GM12872 (cell line): ENCODE measurements around the gene LRRC7.

Experiments used
- CTCF ChIP-seq: IDR thresholded peaks from 3 replicates; pipeline ENCODE4 v1.5.1; 2011; ENCODE audit warnings: low read depth, mild to moderate bottlenecking, low read length, moderate library complexity; ENCODE audit not compliant: insufficient read depth

LRRC7 gene

DNA sequence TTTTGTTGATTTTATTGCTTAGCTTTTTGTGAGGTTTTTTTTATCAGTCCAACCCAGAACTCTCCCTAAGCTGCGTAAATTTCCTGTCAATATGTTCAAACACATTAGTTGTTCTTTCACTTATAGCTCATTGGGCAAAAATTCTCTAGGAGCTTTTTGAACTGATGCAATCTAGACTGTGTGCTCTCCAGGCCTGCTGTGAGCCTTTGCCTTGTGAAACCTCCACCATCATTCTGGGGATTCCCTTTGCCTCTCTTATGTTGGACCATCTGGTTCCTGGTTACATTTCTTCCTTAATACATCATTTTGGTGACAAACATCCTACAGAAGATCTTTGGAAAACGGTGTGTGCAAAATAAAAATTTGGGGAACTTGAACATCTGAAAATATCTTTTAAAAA lies 247.2 kb downstream of the LRRC7 start:
- no peak for TF ChIP-seq CTCF

GRCh38 chr1:69824932-69825331 lies 257.2 kb downstream of the LRRC7 start:
- TF ChIP-seq CTCF: no peak

DNA sequence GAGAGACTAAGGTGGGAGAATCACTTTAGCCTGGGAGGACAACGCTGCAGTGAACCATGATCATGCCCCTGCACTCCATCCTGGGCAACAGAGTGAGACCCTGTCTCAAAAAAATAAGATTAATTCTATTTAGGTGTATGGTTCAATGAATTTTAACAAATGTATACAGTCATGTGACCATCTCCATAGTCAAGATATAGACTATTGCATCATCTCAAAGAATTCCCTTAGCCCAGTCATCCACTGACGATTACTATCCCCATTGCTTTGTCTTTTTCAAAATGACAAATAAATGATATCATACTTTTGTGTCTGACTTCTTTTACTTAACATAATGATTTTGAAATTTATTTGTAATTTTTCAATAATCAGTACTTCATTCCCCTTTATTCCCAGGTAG lies 260.0 kb downstream of the LRRC7 start:
- TF ChIP-seq CTCF: no peak

DNA sequence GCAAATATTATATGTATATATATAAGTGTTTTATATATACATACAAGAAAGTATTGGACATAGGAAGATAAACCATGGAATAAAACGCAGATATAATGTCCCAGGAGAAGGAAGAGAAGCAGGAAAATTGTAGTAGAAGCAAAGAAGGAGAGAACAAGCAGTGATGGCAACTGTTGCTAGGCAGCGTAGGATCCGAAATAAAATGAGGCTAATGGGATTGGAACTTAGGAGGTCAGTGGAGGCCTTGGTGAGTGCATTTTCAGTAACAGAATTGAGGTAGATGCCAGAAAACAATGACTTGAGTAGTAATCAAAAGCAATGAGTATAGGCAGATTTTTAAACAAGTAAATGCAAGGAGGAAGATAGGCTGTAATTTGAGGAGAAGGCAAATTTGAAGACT lies 265.8 kb downstream of the LRRC7 start:
- TF ChIP-seq CTCF: no peak

GRCh38 chr1:69834336-69834735 lies 266.6 kb downstream of the LRRC7 start:
- no peak for TF ChIP-seq CTCF

DNA sequence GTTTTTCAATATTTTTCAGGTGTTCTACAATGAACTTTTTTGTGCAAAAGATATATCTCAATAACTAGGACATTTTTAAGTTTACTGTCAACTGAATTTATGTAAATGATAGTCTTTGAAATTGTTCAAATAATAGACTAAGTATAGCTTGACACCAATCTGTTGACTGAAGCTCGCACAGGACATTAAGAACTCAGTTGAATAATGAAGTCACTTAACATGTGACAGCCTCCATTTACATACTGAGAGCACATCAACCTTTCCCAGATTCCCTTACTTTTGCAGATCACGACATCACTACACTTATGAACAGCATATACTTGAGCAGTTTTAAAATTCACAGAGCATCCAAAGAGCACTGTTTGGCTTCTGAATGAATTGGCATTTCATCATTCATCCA lies 268.2 kb downstream of the LRRC7 start:
- TF ChIP-seq CTCF: no peak

DNA sequence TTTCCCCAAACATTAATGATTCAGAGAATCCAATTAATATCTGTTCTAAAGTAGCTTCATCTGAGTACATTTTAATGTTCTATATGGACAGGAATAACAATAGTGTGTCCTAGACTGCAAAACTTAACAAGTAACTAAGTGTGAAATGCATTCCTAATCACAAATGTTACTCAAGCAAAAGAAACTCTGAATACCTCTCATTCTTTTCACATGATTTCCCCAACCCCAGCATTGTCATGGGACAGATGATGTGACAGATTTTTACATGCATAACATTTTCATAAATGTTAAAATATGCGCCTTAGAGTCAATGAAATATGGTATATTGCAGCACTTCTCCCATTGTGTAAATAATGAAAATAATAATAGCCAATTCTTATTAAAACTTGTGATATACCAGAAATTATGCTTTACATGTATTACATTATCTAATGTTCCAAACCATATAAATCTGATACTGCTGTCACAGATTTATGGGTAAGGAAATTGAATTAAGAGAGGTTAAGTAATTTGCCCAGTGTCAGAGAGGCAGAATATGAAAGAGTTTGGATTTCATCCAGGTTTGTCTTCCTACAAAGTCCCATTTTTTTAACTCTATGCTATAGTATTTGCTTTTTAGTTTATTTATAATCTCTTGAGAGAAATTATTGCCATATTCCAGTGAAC lies 269.4 kb downstream of the LRRC7 start:
- TF ChIP-seq CTCF: no peak
